BJ (cell line): ENCODE results near the gene ABHD18. TPM values are rescaled to one million over a fixed set of nuclear protein-coding genes. Genes with fewer than 3 reads are reported as not detected.
"Not testable (repeated sequence)": the region's sequence is repeated elsewhere in the genome, so short reads cannot be mapped to it uniquely, and the experiment has no call there.

ENCODE experiments used
- CTCF ChIA-PET: fragments of 350-600 bp; formaldehyde crosslinking; extraction: SDS; loops from one replicate; lab custom pipeline; 2021; ENCODE audit warnings: antibody characterized with exemption, inconsistent platforms; lab: Yijun Ruan, JAX
- POLR2A ChIA-PET: fragments of 300-600 bp; sonication (Branson Sonifier 250); formaldehyde crosslinking; extraction: SDS; loops from one replicate; lab custom pipeline; 2021; ENCODE audit warnings: antibody characterized with exemption; lab: Charles Lee
- DNase-seq: peaks from one replicate; pipeline ENCODE4 v3.0.0-alpha.2; 2011; ENCODE audit warnings: low read depth
- H3K27me3 ChIP-seq: 2 replicates; pipeline ENCODE4 v1.6.0; 2011; ENCODE audit warnings: low read length; ENCODE audit not compliant: control insufficient read depth, insufficient read depth
- H3K36me3 ChIP-seq: 2 replicates; pipeline ENCODE4 v1.5.1; 2011; ENCODE audit warnings: low read length; ENCODE audit not compliant: control insufficient read depth, insufficient read depth
- H3K4me3 ChIP-seq: 2 replicates; pipeline ENCODE4 v1.5.1; 2011; ENCODE audit warnings: low read depth, mild to moderate bottlenecking, control low read depth, low read length
- CTCF ChIP-seq: IDR thresholded peaks from 2 replicates; pipeline ENCODE4 v1.5.1; 2011; ENCODE audit warnings: low read depth, mild to moderate bottlenecking, control low read depth, inconsistent platforms, low read length, moderate library complexity; ENCODE audit not compliant: insufficient read depth
- polyA plus RNA-seq: library from polyadenylated mRNA; depleted of rRNA; stranded (reverse); fragments of >200 nt; gene quantifications from 2 replicates; pipeline ENCODE4 v1.2.3, GENCODE V29; 2011

The ABHD18 gene
- polyA plus RNA-seq, 1 experiment = 1.4 TPM

- H3K27me3 ChIP-seq = no peaks in the 10 kb centered on the region
- no peak overlapping the region for H3K4me3 ChIP-seq
- TF ChIP-seq CTCF = no peak
- no peaks in the 10 kb centered on the region for H3K36me3 ChIP-seq
- no peak for DNase-seq
- ChIA-PET POLR2A (no interaction called here), CTCF (no interaction called here)
These were observed 35.0 kb upstream of the ABHD18 start for GRCh38 chr4:127930175-127930574.

GRCh38 chr4:127931836-127932235, 33.4 kb upstream of the ABHD18 start:
- DNase-seq, H3K36me3 ChIP-seq, POLR2A ChIA-PET, H3K4me3 ChIP-seq, H3K27me3 ChIP-seq, CTCF ChIA-PET: not testable (repeated sequence)

GRCh38 chr4:127936974-127937373, 28.2 kb upstream of the ABHD18 start:
- ChIA-PET CTCF (no interaction called here), POLR2A (no interaction called here)
- H3K36me3 ChIP-seq = no peaks in the 10 kb centered on the region
- no peak for DNase-seq
- no peak overlapping the region for H3K4me3 ChIP-seq
- TF ChIP-seq CTCF = no peak
- H3K27me3 ChIP-seq = no peaks in the 10 kb centered on the region

GRCh38 chr4:127957105-127957504, 8.1 kb upstream of the ABHD18 start:
- DNase-seq = no peak
- ChIA-PET CTCF (no interaction called here), POLR2A (no interaction called here)
- no peak overlapping the region for H3K4me3 ChIP-seq
- TF ChIP-seq CTCF = no peak
- H3K36me3 ChIP-seq = no peaks in the 10 kb centered on the region
- no peaks in the 10 kb centered on the region for H3K27me3 ChIP-seq

GRCh38 chr4:127959794-127960193, 5.4 kb upstream of the ABHD18 start:
- no peaks in the 10 kb centered on the region for H3K27me3 ChIP-seq
- H3K36me3 ChIP-seq = no peaks in the 10 kb centered on the region
- ChIA-PET CTCF (no interaction called here), POLR2A (interaction anchor here (0.5 kb wide), 1 partner anchor 98 kb away, joined by 3 read pairs; no protein-coding TSS in a partner anchor)
- no peak for DNase-seq
- no peak overlapping the region for H3K4me3 ChIP-seq
- no peak for TF ChIP-seq CTCF

- H3K36me3 ChIP-seq, H3K27me3 ChIP-seq, DNase-seq, POLR2A ChIA-PET, CTCF ChIA-PET: not testable (repeated sequence)
- peak overlapping the region; percentile 64 for H3K4me3 ChIP-seq
These were observed 1.4 kb upstream of the ABHD18 start for GRCh38 chr4:127963633-127964398.

GRCh38 chr4:127964426-127965061, 662 bp upstream of the ABHD18 start:
- H3K4me3 ChIP-seq = peak overlapping the region; percentile 64
- ChIA-PET CTCF (interaction anchor here (0.6 to 1.2 kb wide), 4 partner anchors 75 to 202 kb away, joined by 3 to 4 read pairs (median 3); no protein-coding TSS in a partner anchor), POLR2A (interaction anchor here (1.0 kb wide), 1 partner anchor 13 kb away, joined by 3 read pairs; no protein-coding TSS in a partner anchor)
- not testable (repeated sequence) for H3K36me3 ChIP-seq, DNase-seq, H3K27me3 ChIP-seq
